CD1c-positive myeloid dendritic cell (primary cell): ENCODE results near the gene PYCR2.
"Not testable (repeated sequence)": the region's sequence is repeated elsewhere in the genome, so short reads cannot be mapped to it uniquely, and the experiment has no call there.

Source experiments
- DNase-seq: peaks from one replicate; pipeline ENCODE4 v3.0.0-alpha.2; 2016; ENCODE audit errors: extremely low spot score

PYCR2 gene

DNA sequence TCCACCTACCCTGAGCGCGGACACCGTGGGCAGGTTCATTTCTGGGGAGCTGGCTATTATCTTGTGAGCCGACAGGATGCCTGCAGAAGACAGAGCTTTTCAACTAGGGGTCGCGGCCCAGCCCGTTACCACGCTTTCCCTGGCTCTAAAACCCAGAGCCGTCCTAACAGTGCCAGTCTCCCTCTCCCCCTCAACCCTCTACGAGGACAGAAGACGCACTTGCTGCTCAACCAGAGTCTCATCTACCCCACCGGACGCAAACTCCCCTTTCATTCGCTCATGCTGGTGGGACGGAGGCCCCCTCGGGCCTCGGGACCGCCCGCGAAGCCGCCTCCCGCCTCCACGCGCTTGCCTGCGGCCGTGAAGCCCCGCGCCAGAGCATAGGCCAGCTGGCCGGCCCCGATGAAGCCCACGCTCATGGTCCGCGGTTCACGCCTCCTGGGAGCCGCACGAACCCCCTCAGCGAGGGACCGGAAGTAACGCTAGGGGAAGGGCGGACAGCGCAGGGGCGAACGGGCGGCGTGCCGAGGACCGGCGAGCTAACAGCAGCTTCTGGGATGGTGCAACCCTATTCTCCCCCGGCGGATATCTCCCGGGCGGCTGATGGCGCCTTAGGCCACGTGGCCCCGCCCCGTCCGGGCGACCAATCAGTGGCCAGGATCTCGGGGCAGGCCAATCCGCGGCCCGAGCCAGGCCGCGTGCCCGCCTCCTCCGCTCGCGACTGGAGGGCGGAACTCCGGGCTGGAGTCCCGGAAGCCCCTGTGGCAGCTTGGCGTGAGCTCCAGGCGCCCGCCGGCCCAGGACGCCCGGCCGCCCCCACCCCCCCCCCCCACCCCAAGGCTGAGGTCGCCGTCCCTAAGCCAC is at the start of gene PYCR2:
Gene PYCR2, minus strand, starts transcription at position 559 of the 864 bp plus-strand sequence. Its CDS starts 140 bp downstream, at position 419.
- DNase-seq, result peak; percentile 98

DNA sequence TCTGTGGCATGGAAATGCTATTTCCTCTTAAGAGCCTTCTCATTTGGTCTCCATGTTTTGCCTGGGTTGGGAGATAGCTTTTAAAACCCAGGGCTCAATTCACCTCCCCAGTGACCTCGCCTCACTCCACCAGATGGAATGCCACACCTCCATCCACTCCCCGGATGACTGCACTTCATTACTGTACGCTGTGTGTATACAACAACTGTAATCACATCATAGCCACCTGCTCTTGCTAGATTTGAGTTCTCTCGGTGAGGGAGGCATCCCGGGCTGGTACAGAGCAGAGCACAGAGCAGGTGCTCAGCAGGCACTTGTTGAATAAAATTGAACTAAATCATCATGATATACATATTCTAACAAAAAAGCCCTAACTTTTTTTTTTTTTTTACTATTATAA is 49.1 kb upstream of the PYCR2 start:
- no peak for DNase-seq

DNA sequence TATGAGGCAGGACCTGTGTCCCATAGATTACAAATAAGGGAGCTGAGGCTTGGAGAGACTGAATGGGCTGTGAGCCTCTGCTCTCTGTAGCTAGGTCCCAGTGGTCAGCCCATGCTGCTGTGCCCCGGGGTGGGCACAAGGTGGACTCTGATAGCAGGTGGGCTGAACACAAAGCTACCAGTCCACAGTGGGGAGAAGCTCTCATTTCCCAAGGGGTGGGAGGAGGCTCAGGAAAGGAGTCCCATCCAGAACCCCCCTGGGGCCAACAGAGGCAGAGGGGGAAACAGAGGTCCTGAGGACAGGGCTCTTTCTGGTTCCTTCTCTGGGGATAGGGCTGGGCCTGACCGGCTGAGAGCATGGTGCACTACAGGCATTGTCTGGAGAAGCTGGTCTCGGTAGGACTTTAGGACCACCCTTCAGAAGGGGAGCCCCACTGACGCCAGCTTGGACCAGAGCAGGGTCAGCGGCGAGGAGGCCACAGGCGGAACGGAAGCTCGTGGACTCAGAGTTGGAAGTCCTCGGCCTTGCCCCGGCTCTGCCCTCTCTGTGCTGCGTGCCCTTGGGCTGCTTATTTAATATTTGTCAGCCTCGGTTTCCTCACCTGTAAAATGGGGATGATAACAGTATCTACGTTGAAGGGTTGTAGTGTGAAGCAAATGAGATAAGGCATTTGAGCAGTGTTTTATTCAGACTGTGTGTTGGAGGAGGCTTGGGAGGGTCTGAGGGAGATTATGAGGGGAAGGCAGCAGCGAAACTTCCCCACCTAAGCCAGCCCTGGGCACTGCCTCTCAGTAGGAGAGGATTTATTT is 48.5 kb upstream of the PYCR2 start:
- DNase-seq, result no peak

DNA sequence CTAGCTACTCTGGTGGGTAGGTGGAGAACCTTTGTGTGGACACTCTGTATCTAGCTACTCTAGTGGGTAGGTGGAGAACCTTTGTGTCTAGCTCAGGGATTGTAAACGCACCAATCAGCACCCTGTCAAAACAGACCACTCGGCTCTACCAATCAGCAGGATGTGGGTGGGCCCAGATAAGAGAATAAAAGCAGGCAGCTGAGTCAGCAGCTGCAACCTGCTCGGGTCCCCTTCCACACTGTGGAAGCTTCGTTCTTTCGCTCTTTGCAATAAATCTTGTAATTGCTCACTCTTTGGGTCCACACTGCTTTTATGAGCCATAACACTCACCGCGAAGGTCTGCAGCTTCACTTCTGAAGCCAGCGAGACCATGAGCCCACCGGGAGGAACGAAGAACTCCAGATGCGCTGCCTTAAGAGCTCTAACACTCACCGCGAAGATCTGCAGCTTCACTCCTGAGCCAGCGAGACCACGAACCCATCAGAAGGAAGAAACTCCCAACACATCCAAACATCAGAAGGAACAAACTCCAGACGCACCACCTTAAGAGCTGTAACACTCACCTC is 46.6 kb upstream of the PYCR2 start:
- DNase-seq, result not testable (repeated sequence)

DNA sequence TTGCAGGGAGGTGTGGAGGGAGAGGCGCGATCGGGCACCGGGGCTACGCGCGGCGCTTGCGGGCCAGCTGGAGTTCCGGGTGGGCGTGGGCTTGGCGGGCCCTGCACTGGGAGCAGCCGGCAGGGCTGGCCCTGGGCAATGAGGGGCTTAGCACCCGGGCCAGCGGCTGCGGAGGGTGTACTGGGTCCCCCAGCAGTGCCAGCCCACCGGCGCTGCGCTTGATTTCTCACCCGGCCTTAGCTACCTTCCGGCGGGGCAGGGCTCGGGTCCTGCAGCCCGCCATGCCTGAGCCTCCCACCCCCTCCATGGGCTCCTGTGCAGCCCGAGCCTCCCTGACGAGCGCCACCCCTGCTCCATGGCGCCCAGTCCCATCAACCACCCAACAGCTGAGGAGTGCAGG is 45.7 kb upstream of the PYCR2 start:
- DNase-seq, result not testable (repeated sequence)

DNA sequence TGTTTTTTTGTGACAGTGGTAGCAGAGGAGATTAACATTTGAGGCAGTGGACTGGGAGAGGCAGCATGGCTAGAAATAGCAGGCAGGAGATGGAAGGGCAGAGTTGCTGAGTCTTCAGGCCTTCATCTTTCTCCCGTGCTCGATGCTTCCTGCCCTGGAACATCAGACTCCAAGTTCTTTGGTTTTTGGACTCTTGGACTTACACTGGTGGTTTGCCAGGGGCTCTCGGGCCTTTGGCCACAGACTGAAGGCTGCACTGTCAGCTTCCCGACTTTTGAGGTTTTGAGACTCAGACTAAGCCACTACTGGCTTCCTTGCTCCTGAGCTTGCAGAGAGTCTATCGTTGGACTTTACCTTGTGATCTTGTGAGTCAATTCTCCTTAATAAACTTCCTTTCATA is 41.2 kb upstream of the PYCR2 start:
- no peak for DNase-seq

DNA sequence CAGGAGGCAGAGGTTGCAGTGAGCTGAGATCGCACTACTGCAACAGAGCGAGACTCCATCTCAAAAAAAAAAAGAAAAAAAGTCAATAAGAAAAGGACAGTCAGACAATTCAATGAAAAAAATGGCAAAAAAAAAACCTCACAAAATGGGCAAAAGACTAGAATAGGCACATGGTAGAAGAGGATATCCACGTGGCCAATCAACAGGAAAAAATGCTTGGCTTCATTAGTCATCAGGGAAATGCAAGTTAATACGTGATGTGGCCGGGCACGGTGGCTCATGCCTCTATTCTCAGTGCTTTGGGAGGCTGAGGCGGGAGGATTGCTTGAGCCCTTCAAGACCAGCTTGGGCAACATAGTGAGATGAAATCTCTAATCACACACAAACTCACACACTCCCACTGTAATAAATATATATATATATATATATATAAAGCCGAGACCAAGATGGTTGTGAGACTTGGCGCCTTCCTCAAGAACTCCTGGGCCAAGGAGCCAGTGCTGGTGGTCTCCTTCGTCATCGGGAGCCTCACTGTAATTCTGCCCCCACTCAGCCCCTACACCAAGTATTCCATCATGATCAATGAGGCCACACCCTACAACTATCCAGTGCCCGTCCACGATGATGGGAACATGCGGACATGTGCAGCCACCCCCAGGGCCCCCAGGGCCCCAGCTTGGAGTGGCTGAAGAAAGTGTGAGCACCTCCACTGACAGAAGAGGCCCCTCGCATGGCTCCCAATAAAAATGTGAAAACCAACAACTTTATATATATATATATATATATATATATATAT is 39.9 kb upstream of the PYCR2 start:
- no peak for DNase-seq

DNA sequence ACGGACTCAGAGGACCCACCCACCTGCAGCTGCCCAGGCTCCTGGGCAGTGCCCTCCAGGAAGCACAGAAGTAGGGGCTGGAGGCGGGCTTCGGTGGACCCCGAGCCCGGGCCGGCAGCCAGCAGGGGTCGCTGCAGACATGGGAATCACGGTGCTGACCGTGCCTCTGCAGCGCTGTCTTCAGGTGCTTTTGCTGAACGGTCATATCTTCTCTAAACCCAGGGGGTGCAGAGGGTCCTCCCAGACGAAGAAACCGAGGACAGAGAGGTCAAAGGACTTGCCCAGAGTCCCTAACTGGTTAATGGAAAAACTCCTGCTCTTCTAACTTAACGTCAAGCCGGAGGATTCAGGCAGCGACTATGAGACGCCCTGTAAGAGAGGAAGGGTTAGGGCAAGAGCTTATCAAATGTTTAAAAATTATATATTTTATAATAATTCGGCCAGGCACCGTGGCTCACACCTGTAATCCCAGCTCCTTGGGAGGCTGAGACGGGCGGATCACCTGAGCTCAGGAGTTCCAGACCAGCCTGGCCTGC is 38.5 kb upstream of the PYCR2 start:
- DNase-seq, result peak; percentile 52

DNA sequence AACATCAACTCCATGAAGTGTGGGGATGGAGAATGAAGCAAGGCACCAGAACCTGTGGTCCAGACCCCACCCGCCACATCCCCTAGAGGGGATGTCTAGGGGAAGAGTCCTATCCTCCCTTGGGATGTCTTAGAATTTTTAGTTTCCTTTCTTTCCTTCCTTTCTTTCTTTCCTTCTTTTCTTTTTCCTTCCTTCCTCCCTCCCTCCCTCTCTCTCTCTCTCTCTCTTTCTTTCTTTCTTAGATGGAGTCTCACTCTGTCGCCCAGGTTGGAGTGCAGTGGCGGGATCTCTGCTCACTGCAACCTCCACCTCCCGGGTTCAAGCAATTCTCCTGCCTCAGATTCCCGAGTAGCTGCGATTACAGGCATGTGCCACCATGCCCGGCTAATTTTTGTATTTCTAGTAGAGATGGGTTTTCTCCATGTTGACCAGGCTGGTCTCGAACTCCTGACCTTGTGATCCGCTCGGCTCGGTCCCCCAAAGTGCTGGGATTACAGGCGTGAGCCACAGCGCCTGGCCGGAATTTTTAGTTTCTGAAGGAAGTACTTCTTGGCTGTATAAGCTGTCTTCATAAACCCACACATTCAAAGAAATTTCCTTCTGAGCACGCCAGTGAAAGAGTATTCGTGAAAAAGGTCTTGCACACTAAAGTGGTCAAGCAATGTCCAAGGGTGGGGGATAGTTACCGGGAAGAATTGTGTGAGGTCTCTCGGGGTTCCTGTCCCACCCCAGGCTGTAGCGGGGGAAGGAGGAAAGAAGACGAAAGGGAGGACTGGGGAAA is 37.8 kb upstream of the PYCR2 start:
- no peak for DNase-seq

DNA sequence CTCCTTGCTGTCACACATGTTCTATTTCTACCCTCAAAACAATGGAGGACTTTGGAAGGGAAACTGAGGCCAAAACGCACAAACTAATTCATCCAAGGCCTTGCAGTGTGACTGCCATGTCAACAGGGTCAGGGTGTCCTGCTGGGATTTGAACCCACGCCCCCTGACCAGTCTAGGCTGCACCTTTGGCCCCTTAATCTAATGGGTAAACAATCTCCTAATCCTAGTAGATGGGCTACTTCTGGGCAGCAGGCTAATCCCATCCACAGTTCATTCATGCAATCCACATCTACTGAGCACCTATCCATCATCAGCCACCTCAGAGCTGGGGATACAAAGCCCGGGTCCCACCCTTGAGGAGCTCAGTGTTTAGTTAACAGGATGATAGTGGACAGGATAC is 34.0 kb upstream of the PYCR2 start:
- no peak for DNase-seq

DNA sequence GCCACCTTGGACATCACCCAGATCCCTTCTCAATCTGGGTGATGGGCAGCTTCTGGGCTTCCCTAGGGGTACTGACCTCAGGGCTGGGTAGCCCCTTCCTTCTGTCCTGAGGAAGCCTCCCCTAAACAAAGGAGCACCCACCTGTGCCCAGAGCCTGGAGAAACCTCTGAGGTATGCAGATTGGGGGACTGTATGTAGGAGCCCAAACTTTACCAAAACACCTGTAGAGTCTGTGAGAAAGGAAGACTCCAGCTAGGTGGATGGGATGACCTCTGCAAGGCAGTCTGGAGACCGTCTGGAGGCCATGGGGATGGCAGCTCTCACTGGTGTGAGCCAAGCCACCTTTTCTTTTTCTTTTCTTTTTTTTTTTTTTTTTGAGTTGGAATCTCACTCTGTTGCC is 30.7 kb upstream of the PYCR2 start:
- no peak for DNase-seq

DNA sequence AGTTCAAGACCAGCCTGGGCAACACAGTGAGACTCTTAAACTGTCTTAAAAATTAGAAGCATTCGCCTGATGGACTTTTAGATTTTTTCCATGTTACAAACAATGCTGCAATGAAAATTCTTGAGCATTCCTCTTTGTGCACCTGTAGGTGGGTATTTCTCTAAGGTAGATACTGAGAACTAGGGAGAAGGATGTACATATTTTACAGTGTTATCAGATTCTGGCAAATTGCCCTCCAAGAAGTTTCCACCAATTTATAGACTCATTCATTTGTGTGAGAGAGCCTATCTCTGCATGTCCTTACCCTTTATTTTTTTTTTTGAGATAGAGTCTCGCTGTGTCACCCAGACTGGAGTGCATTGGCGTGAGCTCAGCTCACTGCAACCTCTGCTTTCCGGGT is 29.3 kb upstream of the PYCR2 start:
- DNase-seq, result no peak

DNA sequence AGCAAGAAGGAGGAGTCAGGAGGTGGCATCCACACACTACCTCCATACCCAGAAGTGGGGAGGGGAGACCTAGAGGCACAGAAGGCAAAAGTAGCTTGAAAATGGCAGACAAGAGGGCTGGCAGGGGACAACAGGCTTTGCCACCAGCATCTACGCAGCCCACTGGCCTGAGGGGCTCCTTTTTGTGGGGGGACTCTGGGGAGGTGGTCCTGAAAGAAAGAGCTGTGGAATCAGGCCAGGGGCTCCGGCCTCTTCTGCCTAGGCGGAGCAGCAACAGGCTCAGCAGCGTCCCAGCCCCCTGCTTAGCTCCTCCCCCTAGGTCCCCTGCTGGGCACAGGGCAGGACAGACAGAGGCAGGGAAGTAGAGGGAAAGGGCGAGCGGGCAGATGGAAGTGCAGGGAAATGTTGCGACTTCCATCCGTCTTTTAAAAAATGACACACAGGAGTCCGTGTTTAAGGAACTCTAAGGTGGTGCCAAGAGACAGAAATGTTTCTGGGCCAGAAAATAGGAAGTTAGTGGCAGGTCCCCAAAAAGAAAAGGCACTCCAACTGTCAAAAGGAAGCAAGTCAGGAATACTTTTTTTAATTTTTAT is 27.0 kb upstream of the PYCR2 start:
- peak; percentile 36 for DNase-seq

DNA sequence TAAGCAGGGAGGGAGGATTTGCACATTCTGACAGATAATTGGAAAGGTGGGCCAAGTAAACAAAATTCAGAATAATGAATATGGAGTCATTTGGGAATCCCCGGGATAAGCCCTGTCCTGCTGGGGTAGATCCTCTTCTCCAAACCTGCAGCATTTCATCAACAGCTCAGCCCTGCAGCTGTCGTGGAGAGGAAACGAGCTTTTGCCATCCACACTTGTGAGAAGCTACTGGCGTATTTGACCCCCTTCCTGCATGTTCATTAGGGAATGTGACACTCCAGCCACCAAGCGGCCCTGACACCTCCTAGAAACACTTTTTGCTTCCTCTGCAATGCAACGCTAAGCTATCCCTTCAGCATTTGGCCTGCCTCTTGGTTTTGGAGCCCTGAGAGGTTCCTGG is 25.0 kb upstream of the PYCR2 start:
- no peak for DNase-seq

DNA sequence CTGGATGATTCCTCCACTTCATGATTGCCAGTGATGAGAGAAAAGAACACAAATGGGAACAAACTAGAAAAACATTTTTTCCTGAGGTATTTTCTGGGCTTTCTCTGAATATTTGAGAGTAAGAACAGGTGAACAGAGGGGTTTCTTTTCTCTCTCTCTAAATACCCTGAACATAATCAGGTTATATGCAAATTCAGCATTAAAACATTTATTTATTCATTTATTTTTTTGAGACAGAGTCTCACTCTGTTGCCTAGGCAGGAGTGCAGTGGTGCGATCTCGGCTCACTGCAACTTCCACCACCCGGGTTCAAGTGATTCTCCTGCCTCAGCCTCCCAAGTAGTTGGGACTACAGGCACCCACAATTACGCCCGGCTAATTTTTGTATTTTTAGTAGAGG is 22.8 kb upstream of the PYCR2 start:
- no peak for DNase-seq

DNA sequence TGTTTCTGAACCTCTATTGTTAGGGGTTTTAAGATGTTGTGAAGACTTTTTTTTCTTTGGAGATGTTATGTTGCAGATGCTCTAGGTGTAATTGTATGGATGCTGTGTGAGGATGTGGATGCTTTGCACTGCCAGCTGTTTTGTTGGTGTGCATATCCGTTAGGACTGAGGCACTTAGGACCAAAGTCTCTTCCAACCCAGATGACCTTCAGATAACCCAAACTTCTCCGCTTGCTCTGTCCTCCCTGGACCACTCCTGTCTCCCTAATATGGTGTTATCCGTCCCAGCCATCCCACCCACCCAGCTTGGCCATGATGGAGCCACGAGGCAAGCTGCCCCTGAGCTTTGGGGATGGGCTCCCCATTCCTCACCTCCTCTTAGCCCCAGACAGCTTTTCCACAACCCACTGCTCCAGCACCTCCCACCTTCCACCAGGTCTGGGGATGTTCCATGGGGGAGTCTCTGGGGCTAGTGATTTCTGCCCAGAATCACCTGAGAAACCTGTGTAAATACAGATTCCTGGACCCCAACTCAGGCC is 22.1 kb upstream of the PYCR2 start:
- DNase-seq, result no peak

DNA sequence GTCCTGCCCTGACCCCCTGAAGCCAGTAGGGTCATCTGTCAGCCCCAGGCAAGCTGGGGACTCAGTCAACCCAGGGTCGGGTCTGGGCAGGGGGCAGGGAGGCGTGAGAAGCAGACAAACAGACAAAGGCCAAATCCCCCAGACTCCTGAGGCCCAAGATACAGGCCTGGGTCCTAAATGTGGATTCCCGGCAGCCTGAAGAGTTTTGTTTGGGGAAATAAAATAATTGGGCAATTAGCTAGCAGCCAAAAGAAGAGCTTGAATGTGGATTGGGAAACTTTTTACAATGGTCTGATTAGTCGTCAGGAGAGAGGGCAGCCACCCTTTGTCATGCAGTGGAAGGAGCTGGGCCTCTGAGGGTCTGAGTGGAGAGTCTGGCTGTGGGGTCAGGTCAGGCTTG is 21.5 kb upstream of the PYCR2 start:
- DNase-seq, result no peak

DNA sequence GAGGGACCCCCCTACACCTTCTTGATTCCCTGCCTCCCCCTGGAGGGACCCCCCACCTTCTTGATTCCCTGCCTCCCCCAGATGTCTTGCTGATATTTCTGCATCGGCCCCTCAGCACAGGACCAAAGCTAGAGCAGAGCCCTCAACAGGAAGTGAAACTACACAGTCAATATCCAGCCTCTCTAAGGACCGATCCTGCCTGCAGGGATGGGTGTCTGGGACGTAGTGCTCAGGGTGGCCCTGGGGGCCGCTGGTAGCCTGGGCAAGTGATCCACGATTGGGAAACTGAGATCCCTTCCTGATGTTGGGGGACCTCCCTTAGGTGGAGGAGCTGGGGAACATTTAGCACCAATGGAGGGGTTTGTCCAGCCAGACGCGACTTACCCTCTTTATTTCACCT is 20.9 kb upstream of the PYCR2 start:
- DNase-seq, result peak; percentile 63

DNA sequence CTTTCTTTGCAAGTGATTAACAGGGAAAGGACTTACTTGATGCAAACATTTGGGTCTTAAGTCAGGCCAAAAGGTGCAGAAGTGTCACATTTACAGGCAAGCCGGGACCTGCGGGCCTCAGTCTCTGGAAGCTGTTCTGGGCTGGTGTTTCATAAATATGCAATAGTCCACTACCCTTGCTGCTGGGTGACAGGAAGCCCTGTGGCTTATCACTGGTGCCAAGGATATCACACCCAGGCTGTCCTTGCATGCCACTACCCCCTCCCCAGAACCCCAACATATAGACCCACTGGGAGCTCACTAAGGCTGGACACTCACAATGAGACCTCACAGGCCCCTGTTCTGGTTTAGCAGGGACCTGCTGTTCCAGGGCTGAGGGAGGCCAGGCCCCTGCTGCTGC is 20.3 kb upstream of the PYCR2 start:
- no peak for DNase-seq

DNA sequence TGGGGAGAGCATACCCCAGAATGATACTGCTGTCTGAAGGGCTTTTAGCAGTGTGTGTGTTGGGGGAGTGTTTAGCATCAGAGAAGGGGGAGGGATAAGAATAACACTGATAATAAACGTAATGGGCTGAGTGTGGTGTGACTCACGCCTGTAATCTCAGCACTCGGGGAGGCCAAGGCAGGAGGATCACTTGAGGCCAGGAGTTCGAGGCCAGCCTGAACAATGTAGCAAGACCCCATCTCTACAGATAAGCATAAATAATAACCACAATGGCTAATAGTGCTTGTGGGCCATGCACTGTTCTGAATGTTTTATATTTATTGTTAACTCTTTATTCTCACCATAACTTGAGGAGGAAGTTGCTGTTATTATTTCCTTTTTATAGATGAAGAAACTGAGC is 19.5 kb upstream of the PYCR2 start:
- no peak for DNase-seq
